SIG-M5 (cell line): ENCODE measurements around the gene DOK5.
"Not testable (repeated sequence)": the region's sequence is repeated elsewhere in the genome, so short reads cannot be mapped to it uniquely, and the experiment has no call there.

Source experiments
- DNase-seq: peaks from one replicate; lab custom pipeline; 2025; lab: John Stamatoyannopoulos, UW

The DOK5 gene

GRCh38 chr20:54472607-54473006, 2.8 kb upstream of the DOK5 start:
- DNase-seq, result no peak

DNA sequence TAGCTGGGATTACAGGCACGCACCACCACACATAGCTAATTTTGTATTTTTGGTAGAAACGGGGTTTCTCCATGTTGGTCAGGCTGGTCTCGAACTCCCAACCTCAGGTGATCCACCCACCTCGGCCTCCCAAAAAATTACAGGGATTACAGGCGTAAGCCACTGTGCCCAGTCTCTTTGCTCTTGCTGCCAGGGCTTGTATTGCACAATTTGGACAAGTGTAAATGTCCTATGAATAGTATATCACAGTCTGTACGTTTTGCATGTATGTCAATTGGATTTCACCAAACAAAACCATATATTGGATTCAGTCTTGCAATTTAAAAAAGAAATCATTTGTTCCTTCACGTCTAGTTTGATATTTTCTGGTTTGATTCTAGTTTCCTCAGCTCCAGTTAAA, 2.1 kb upstream of the DOK5 start:
- no peak for DNase-seq

GRCh38 chr20:54474046-54474445, 1.3 kb upstream of the DOK5 start:
- no peak for DNase-seq

GRCh38 chr20:54474866-54475265, 527 bp upstream of the DOK5 start:
- DNase-seq, result no peak

DNA sequence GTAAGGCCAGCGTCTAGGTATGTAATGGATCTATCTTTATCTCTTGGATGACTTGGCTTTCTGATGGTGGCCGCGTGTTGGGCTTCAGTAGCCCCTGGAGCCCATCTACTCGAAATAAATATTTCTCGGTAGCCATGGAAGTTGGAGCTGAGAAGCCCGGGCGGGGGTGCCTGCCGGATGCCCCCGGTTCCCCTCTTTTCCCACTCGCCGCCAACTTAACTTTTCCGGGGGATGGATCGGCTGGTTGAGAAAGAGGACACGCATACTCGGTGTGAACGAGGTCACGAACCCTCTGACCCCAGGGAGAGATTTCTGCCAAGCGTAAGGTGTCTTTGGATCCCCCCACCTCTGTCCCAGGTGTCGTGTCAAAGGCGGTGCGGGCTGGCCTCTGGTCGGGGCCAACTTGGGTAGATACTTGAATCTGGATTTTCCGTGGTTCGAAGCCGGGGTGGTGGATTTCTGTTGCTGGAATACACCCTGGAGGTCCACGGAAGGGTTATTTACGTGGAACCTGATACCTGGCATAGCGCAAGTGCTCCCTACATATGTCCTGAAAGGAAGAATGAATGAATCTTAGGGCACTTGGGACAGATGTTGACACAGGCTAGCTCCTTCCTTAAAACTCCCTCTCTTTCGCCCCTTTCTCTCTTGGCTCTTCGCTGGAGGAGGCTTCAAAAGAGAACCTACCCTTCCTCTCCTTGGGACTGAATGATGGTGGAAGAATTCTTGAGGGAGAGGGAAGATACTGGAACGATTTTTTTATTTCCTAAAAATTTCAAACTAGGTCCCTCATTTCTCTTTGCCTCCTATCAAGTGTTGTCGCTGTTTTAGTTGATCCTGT, 996 bp downstream of the DOK5 start:
- no peak for DNase-seq

- no peak for DNase-seq
These were observed 2.0 kb downstream of the DOK5 start for GRCh38 chr20:54477191-54477955.

DNA sequence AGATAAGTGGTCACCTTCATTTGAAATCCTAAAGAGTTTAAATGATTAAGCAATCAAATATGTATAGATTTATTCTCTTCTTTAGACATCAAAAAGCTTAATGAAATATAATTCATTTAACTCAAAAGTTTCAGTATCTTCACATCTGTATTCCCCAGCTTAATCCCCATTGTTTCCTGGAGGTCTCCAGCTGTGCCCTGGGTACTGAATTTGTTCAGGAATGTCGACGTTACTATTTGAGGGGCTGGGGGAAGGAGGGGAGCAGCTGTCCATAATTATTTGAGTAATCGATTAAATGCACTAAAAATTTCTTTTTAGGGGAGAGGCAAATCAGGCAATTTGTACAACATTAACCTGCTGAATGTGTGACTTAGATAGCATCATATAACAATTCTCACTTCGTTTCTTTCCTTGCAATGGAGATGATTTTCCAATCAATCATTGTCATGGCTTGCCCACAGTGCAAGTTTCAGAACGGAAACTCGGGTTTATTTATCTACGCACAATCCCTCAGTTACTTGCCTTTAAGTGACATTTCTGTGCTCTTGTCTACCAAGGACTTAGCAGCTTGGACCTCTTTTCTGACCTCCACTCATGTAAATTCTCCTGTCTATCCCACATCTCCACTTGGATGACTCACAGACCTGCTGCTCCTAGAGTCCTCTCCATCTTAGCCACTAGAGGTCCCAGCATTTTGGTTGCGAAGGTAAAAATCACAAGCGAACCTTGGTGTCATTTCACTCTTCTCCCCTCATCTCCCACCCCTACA, 3.9 kb downstream of the DOK5 start:
- no peak for DNase-seq

DNA sequence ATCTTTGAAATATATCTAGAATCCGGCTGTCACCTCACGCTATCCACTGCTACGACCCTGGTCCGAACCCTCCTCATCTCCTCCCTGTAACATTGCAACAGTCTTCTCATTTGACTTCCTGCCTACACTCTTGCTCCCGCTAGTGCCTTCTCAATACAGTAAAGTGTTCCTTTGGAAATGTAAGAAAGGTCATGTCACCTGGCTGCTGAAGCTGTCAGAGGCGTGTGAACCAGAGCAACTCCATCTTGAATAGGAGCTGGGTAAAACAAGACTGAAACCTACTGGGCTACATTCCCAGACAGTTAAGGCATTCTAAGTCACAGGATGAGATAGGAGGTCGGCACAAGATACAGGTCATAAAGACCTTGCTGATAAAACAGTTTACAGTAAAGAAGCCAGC, 4.5 kb downstream of the DOK5 start:
- not testable (repeated sequence) for DNase-seq

DNA sequence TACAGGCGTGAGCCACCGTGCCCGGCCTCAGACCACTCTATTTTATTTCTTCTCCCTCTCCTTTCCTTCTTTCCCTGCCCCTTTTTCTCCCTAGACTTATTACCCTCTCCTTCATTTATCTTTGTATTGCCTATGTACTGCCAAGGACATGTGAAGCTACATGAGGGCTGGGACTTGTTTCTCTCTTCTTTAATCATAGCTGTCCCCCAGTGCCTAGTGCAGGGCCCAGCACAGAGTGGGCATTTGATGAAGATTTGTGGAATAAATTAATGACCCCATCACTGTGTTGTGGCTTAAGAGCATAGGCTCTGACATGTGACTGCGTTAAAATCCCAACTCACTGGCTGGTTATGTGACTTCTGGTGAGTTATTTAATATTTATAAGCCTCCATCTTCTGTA, 6.0 kb downstream of the DOK5 start:
- DNase-seq, result no peak

GRCh38 chr20:54485631-54486030, 10.2 kb downstream of the DOK5 start:
- no peak for DNase-seq

GRCh38 chr20:54486585-54486984, 11.2 kb downstream of the DOK5 start:
- no peak for DNase-seq

- DNase-seq, result no peak
These were observed 13.0 kb downstream of the DOK5 start for GRCh38 chr20:54488442-54488841.

DNA sequence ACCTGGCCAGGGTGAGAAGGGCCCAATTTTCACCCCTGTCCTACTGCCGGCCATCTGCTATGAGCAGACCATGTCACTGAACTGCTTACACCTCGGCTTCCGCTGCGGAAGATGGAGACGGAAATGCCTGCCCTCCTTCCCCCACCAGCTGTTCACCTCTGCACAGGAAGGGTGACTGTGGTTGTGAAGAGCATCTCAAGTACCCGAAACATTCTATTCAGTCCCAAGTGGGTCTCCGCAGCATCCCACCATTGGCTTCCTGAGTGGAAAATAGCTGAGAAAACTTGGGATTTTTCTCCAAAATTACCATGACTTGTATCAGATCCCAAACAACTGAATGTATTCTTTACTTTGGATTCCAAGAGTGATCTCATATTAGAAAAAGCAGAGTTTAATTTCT, 16.1 kb downstream of the DOK5 start:
- no peak for DNase-seq

DNA sequence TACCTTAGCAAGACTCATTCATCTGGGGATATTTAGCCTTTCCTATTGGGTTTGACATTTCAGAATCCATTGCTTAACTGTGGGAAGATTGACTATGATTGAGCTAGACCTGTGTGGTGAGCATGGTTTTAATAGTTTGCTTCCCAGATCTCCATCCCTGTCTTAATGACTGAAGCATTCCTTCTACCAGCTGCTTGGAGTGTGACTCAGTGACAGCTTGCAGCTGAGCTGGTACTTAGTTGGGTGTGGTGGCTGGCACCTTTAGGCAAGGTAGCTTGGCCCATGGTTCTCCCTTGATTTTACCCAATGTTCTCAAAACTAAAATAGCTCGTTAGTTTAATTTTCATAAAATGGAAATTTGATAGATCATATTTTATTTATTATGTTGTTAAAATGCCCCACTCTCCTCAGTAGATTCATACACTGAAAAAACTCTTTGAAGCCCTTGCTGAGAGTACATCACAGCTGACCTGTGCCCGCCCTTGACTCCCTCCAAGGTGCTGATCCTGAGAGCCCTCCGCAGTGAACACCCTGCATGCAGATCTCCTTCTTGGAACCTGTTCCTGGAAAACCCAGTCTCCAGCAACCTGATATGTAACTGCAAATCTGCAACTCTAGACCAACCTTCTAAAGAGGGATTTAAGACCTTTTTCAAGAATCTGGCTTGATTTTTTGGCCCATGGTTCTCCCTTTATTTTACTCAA, 19.1 kb downstream of the DOK5 start:
- no peak for DNase-seq

DNA sequence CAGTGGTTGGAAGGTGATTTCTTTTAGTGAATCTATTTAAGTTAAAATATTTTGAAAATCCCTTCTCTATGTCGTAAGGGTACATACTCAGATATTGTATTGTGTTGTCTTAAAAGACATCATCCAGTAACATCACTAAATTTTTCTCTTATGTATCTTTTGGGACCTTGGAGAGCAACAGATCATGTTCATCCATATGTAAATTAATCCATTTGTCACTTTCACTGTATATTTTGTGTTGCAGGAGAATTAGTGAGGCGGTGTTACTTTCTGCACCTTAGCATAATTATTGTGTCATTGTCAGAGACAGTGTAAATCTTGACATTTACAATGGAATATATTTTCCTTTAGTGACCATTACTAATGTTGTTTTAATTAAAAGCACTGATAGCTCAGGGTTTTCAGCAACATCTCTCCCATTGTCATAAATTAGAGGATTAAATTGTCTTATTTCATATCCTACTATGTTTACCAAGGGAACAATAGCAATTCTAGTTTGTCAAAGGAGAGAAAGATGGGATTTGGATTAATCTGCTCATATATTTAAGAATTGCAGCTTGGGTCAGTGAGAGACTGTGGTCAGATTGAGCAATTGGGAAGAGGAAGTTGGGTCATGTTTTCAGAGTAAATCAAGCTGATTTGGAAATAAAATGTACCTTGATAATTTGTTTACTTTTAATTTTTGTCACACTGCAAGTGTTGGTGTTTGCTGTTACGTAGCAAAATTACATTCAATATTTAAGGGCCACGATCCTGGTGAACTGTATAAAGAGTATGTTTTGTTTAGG, 22.7 kb downstream of the DOK5 start:
- no peak for DNase-seq

DNA sequence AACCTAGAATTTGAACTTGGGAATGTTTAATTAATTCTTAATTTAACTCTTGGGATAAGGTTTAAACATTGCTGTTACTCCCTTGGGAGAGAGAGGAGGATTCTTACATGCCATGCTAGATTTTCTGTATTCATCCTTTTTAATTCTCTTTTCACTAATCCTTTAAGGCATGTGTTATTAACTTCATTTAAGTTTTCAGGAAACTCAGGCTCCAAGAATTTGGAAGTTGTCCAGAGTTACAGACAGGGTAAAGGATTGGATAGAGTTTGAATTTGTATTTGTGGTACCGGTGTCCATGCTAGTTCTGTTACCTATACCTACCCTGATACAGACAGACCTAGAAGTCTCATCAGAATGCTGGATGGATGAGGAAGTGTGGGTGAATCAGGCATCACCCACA, 23.7 kb downstream of the DOK5 start:
- no peak for DNase-seq

DNA sequence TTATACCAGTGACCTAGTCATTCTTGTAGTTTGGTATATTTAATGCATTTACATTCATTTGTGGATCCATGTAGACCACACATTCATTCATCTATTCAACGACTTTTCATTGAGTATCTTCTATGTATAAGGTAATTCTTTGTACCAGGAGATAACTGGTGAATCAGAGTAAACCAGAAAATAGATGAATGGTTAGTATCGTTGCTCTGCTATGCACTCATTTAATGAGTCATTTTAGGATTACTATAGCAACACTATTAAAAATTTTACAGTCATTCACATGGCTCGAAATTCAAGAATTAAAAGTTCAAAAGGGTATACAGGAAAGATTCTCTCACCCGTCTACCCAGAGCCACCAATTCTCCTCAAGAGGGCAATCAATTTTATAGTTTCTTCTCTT, 26.8 kb downstream of the DOK5 start:
- no peak for DNase-seq

GRCh38 chr20:54506643-54507042, 31.2 kb downstream of the DOK5 start:
- DNase-seq, result no peak

DNA sequence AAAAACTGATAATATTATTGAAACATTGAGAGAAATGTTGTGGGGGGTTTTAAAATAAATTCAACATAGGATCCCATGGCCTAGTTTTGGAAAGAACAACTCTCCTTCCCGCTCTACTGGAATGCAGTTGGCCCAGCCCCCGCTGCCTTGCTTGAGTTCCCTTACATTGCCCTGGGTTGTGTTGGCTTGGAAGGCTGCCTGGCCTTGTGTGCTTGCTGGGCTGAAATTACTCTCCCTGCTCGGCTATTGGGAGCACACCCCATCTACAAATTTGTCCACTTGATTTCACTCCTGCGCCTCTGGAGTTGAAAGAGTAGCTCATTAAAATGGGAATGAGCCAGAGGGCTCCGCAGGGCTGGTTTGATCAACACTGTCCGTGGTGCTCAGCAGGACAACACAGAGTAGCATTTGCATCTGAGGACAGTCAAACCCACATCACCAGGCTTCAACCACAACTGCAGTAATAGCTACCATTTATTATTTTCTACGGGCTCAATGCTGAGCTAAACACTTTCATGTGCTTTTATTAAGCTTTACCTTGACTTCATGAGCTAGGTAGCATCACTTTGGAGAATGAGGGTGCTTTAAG, 35.2 kb downstream of the DOK5 start:
- no peak for DNase-seq

DNA sequence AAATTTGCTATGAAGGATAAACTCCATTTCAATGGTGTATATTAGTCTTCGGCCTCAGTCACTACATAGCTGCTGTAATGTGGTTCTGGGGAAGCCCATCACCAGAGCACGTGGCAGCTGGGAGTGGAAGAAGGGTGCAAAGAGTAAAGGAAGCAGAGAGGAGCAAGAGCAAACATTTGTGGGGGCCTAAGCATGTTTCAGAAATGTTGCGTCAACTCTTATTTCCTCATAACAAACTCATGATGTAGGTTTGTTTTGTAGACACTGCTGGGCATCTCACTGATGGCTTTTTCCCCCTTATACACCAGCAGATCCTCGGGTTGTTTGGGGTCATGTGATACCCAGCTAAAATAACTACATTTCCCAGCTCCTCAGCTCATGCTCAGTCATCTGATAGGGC, 37.3 kb downstream of the DOK5 start:
- no peak for DNase-seq

- no peak for DNase-seq
These were observed 38.7 kb downstream of the DOK5 start for GRCh38 chr20:54514028-54514607.
